ENCODE results near the gene PRR23E. TPM values are rescaled to one million over a fixed set of nuclear protein-coding genes. Genes with fewer than 3 reads are reported as not detected.

Gene PRR23E
- total RNA-seq, 6 experiments from 2014 or later, result not detected

- peaks cover 19% of the 10 kb centered on the region for H3K27me3 Mint-ChIP-seq (ENCODE audit: insufficient read depth)
These were observed 27.0 kb upstream of the PRR23E start for GRCh38 chr3:127165694-127166485.

GRCh38 chr3:127166501-127167065 lies 26.3 kb upstream of the PRR23E start:
- Mint-ChIP-seq H3K4me3 (no peak overlapping the region), H3K36me3 (ENCODE audit: low read depth) (no peaks in the 10 kb centered on the region), H3K4me1 (ENCODE audit: low read depth) (peaks cover 16% of the 10 kb centered on the region), H3K9me3 (no peaks in the 10 kb centered on the region), H3K27ac (no peak overlapping the region), H3K27me3 (ENCODE audit: insufficient read depth) (peaks cover 17% of the 10 kb centered on the region)
- no peak for TF ChIP-seq CTCF (IDR thresholded peaks at IDR 0.05)
- no peak for DNase-seq

More at GRCh38 chr3:127165694-127166485, 27.0 kb upstream of the PRR23E start:
- no peaks in the 10 kb centered on the region for H3K36me3 Mint-ChIP-seq (ENCODE audit: low read depth)
- no peak for TF ChIP-seq CTCF (IDR thresholded peaks at IDR 0.05)
- no peaks in the 10 kb centered on the region for H3K9me3 Mint-ChIP-seq
- H3K4me3 Mint-ChIP-seq, result no peak overlapping the region
- H3K27ac Mint-ChIP-seq, result no peak overlapping the region
- H3K4me1 Mint-ChIP-seq (ENCODE audit: low read depth), result peaks cover 9% of the 10 kb centered on the region
- no peak for DNase-seq

- Mint-ChIP-seq H3K4me1 (ENCODE audit: low read depth) (peaks cover 22% of the 10 kb centered on the region), H3K4me3 (no peak overlapping the region), H3K9me3 (no peaks in the 10 kb centered on the region), H3K27ac (no peak overlapping the region), H3K27me3 (ENCODE audit: insufficient read depth) (peaks cover 17% of the 10 kb centered on the region), H3K36me3 (ENCODE audit: low read depth) (no peaks in the 10 kb centered on the region)
- no peak for DNase-seq
- TF ChIP-seq CTCF (IDR thresholded peaks at IDR 0.05), result no peak
These were observed 25.5 kb upstream of the PRR23E start for GRCh38 chr3:127167315-127168043.

- Mint-ChIP-seq H3K9me3 (no peaks in the 10 kb centered on the region), H3K27me3 (ENCODE audit: insufficient read depth) (peaks cover 13% of the 10 kb centered on the region), H3K4me1 (ENCODE audit: low read depth) (peaks cover 30% of the 10 kb centered on the region), H3K36me3 (ENCODE audit: low read depth) (no peaks in the 10 kb centered on the region), H3K4me3 (no peak overlapping the region), H3K27ac (no peak overlapping the region)
- DNase-seq, result no peak
- no peak for TF ChIP-seq CTCF (IDR thresholded peaks at IDR 0.05)
These were observed 24.7 kb upstream of the PRR23E start for GRCh38 chr3:127168271-127168670.

- Mint-ChIP-seq H3K27me3 (ENCODE audit: insufficient read depth) (peaks cover 11% of the 10 kb centered on the region), H3K4me1 (ENCODE audit: low read depth) (peaks cover 34% of the 10 kb centered on the region), H3K27ac (no peak overlapping the region), H3K4me3 (no peak overlapping the region), H3K36me3 (ENCODE audit: low read depth) (no peaks in the 10 kb centered on the region), H3K9me3 (no peaks in the 10 kb centered on the region)
- TF ChIP-seq CTCF (IDR thresholded peaks at IDR 0.05), result peak; percentile 53; the same call in 1 of the 2 replicates
- DNase-seq, result peak; percentile 82
These were observed 22.1 kb upstream of the PRR23E start for GRCh38 chr3:127170814-127171213.

Data from HFFc6 (cell line).